ENCODE data around the gene TNRC18. TPM values are rescaled to one million over a fixed set of nuclear protein-coding genes. Genes with fewer than 3 reads are reported as not detected.
"Not testable (repeated sequence)": the region's sequence is repeated elsewhere in the genome, so short reads cannot be mapped to it uniquely, and the experiment has no call there.

The TNRC18 gene
- total RNA-seq, 3 donors from 2014 or later (not counting 1 experiment from before 2014, with no cell fraction given), result 111 to 127 (median 124) TPM

DNA sequence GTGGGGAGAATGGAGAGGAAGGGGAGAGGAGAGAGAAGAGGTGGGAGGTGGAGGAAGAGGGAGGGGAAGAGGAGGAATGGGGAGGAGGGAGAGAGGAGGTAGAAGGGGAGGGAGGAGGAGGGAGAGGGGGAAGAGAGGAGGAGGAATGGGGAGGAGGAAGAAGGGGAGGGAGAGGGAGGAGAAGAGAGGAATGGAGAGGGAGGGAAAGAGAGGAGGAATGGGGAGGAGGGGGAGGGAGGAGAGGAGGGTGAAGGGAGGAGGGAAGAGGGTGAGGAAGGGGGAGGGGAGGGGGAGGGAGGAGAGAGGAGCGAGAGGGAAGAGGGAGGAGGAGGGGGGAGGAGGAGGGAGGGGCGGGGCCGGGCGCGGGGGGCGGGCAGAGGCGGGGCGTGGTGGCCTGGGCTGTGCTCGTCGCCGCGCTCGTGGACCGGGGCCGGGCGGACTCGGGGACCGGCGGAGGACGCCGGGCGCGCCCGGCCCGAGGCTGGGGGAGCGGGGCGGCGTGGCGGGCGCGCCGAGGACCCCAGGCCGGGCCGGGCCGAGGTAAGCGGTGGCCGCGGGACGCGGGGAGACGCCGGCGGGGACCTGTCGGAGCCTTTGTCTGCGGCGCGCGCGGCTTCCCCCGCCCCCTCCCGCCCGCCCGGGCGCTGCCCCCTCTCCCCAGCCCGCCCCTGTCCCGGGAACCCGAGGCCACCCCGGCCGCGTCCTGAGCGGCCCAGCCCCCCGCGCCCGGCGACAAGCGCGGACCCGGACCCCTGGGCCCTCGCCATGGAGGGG, 140.9 kb downstream of the TNRC18 start, which contains the start of gene SLC29A4:
Gene SLC29A4, plus strand, starts transcription at position 401 of the 774 bp plus-strand sequence. CDS start 4,874 bp downstream, outside the sequence.
- Histone ChIP-seq H3K27ac (ENCODE audit: low read length) (no peak within 1 kb of the TSS), H3K4me3 (ENCODE audit: low read length) (no peak within 1 kb of the TSS), H3K9me3 (ENCODE audit: control insufficient read depth, insufficient read depth, low read length) (no peaks in the 10 kb centered on the region), H3K4me1 (ENCODE audit: control insufficient read depth, insufficient read depth, low read length) (peaks cover 7% of the 10 kb centered on the region), H3K27me3 (ENCODE audit: control insufficient read depth, insufficient read depth, low read length) (peaks cover 12% of the 10 kb centered on the region), H3K36me3 (ENCODE audit: control insufficient read depth, insufficient read depth, low read length) (no peaks in the 10 kb centered on the region)
- H3K27me3 Mint-ChIP-seq (ENCODE audit: low read depth in 2 of 2), result peaks cover 0 to 12% of the 10 kb centered on the region in 2 donors
- no peak within 1 kb of the TSS for H3K4me3 Mint-ChIP-seq
- WGBS (ENCODE audit: insufficient coverage), result under 1% methylated on average over 66 of the region's 69 CpGs
- intact Hi-C loops (cut with micrococcal nuclease), result no loop called here
- no peak within 1 kb of the TSS for H3K27ac Mint-ChIP-seq
- H3K9me3 Mint-ChIP-seq, result no peaks in the 10 kb centered on the region
- no peaks in the 10 kb centered on the region for H3K36me3 Mint-ChIP-seq
- H3K4me1 Mint-ChIP-seq, result no peaks in the 10 kb centered on the region
- TF ChIP-seq, protein P1, sequence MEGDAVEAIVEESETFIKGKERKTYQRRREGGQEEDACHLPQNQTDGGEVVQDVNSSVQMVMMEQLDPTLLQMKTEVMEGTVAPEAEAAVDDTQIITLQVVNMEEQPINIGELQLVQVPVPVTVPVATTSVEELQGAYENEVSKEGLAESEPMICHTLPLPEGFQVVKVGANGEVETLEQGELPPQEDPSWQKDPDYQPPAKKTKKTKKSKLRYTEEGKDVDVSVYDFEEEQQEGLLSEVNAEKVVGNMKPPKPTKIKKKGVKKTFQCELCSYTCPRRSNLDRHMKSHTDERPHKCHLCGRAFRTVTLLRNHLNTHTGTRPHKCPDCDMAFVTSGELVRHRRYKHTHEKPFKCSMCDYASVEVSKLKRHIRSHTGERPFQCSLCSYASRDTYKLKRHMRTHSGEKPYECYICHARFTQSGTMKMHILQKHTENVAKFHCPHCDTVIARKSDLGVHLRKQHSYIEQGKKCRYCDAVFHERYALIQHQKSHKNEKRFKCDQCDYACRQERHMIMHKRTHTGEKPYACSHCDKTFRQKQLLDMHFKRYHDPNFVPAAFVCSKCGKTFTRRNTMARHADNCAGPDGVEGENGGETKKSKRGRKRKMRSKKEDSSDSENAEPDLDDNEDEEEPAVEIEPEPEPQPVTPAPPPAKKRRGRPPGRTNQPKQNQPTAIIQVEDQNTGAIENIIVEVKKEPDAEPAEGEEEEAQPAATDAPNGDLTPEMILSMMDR (IDR thresholded peaks at IDR 0.05), result no peak
- ATAC-seq (peak; percentile 50 to 79 (median 79)), DNase-seq (peak in 1 of 2 donors; percentile 29)

- H3K4me1 Mint-ChIP-seq; H3K9me3 Mint-ChIP-seq; H3K27ac ChIP-seq (ENCODE audit: low read length); H3K4me3 Mint-ChIP-seq; H3K27ac Mint-ChIP-seq; H3K9me3 ChIP-seq (ENCODE audit: control insufficient read depth, insufficient read depth, low read length); intact Hi-C loops (cut with micrococcal nuclease); H3K4me3 ChIP-seq (ENCODE audit: low read length); ATAC-seq; H3K4me1 ChIP-seq (ENCODE audit: control insufficient read depth, insufficient read depth, low read length); H3K36me3 Mint-ChIP-seq; DNase-seq; H3K36me3 ChIP-seq (ENCODE audit: control insufficient read depth, insufficient read depth, low read length): not testable (repeated sequence)
- 57% methylated on average over 18 of the region's 19 CpGs for WGBS (ENCODE audit: insufficient coverage)
- H3K27me3 Mint-ChIP-seq (ENCODE audit: low read depth in 2 of 2), result peaks cover 0 to 10% of the 10 kb centered on the region in 2 donors
- H3K27me3 ChIP-seq (ENCODE audit: control insufficient read depth, insufficient read depth, low read length), result peaks cover 12% of the 10 kb centered on the region
Measured at GRCh38 chr7:5281598-5282500, 141.8 kb downstream of the TNRC18 start.

GRCh38 chr7:5279734-5280133, 143.9 kb downstream of the TNRC18 start:
- no peak overlapping the region for H3K4me3 ChIP-seq (ENCODE audit: low read length)
- H3K9me3 ChIP-seq (ENCODE audit: control insufficient read depth, insufficient read depth, low read length), result no peaks in the 10 kb centered on the region
- no peaks in the 10 kb centered on the region for H3K36me3 Mint-ChIP-seq
- no peaks in the 10 kb centered on the region for H3K36me3 ChIP-seq (ENCODE audit: control insufficient read depth, insufficient read depth, low read length)
- TF ChIP-seq, protein P1 (IDR thresholded peaks at IDR 0.05), result no peak
- no peak overlapping the region for H3K27ac ChIP-seq (ENCODE audit: low read length)
- no peak for DNase-seq
- H3K4me1 ChIP-seq (ENCODE audit: control insufficient read depth, insufficient read depth, low read length), result peaks cover 7% of the 10 kb centered on the region
- no peak overlapping the region for H3K27ac Mint-ChIP-seq
- intact Hi-C loops (cut with micrococcal nuclease), result no loop called here
- peaks cover 11% of the 10 kb centered on the region for H3K27me3 ChIP-seq (ENCODE audit: control insufficient read depth, insufficient read depth, low read length)
- no peaks in the 10 kb centered on the region for H3K9me3 Mint-ChIP-seq
- WGBS (ENCODE audit: insufficient coverage), result 84% methylated on average over 3 of the region's 4 CpGs
- no peak for ATAC-seq
- H3K27me3 Mint-ChIP-seq (ENCODE audit: low read depth in 2 of 2), result peaks cover 0 to 9% of the 10 kb centered on the region in 2 donors
- H3K4me3 Mint-ChIP-seq, result no peak overlapping the region
- no peaks in the 10 kb centered on the region for H3K4me1 Mint-ChIP-seq

GRCh38 chr7:5278766-5279165, 144.9 kb downstream of the TNRC18 start:
- H3K27me3 Mint-ChIP-seq (ENCODE audit: low read depth in 2 of 2), result peaks cover 0 to 3% of the 10 kb centered on the region in 2 donors
- WGBS (ENCODE audit: insufficient coverage), result 93% methylated on average over 7 of the region's 7 CpGs
- H3K27ac Mint-ChIP-seq, result no peak overlapping the region
- no peaks in the 10 kb centered on the region for H3K36me3 Mint-ChIP-seq
- no peak overlapping the region for H3K27ac ChIP-seq (ENCODE audit: low read length)
- DNase-seq, result no peak
- H3K9me3 ChIP-seq (ENCODE audit: control insufficient read depth, insufficient read depth, low read length), result no peaks in the 10 kb centered on the region
- peaks cover 7% of the 10 kb centered on the region for H3K4me1 ChIP-seq (ENCODE audit: control insufficient read depth, insufficient read depth, low read length)
- intact Hi-C loops (cut with micrococcal nuclease), result no loop called here
- H3K4me3 ChIP-seq (ENCODE audit: low read length), result no peak overlapping the region
- no peaks in the 10 kb centered on the region for H3K36me3 ChIP-seq (ENCODE audit: control insufficient read depth, insufficient read depth, low read length)
- H3K9me3 Mint-ChIP-seq, result no peaks in the 10 kb centered on the region
- ATAC-seq, result no peak
- peaks cover 3% of the 10 kb centered on the region for H3K27me3 ChIP-seq (ENCODE audit: control insufficient read depth, insufficient read depth, low read length)
- TF ChIP-seq, protein P1 (IDR thresholded peaks at IDR 0.05), result no peak
- no peaks in the 10 kb centered on the region for H3K4me1 Mint-ChIP-seq
- no peak overlapping the region for H3K4me3 Mint-ChIP-seq

Data from natural killer cell (primary cell).